ENCODE data around the gene SMG6. TPM values are rescaled to one million over a fixed set of nuclear protein-coding genes. Genes with fewer than 3 reads are reported as not detected.

The SMG6 gene
- total and polyA plus RNA-seq, 2 of the 13 experiments (the other 11 are each of a cell fraction or from before 2014, with no cell fraction given): 4.6 to 14.6 TPM

- TF ChIP-seq ZNF691 (CRISPR knock-in tag; IDR thresholded peaks at IDR 0.05; ENCODE audit: borderline replicate concordance, low read depth): peak; percentile 75; the same call in 1 of the 2 replicates
- peak; percentile 77; the same call in 1 of the 2 replicates for TF ChIP-seq TARDBP (CRISPR knock-in tag; IDR thresholded peaks at IDR 0.05)
- TF ChIP-seq SRF (IDR thresholded peaks at IDR 0.05; ENCODE audit: low read depth, low read length): peak; percentile 47; the same call in 1 of the 2 replicates
- TF ChIP-seq, protein P1, sequence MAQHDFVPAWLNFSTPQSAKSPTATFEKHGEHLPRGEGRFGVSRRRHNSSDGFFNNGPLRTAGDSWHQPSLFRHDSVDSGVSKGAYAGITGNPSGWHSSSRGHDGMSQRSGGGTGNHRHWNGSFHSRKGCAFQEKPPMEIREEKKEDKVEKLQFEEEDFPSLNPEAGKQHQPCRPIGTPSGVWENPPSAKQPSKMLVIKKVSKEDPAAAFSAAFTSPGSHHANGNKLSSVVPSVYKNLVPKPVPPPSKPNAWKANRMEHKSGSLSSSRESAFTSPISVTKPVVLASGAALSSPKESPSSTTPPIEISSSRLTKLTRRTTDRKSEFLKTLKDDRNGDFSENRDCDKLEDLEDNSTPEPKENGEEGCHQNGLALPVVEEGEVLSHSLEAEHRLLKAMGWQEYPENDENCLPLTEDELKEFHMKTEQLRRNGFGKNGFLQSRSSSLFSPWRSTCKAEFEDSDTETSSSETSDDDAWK (CRISPR knock-in tag; IDR thresholded peaks at IDR 0.05): no peak
- peak; percentile 63; the same call in 1 of the 2 replicates for TF ChIP-seq ZNF317 (CRISPR knock-in tag; IDR thresholded peaks at IDR 0.05)
- TF ChIP-seq ZNF335 (CRISPR knock-in tag; IDR thresholded peaks at IDR 0.05): no peak
- no peak for TF ChIP-seq GATAD1 (CRISPR knock-in tag; IDR thresholded peaks at IDR 0.05)
- peak; percentile 57 for TF ChIP-seq ZNF781 (CRISPR knock-in tag; IDR thresholded peaks at IDR 0.05; ENCODE audit: borderline replicate concordance, not compliant biosample characterization)
- TF ChIP-seq ZBTB25 (CRISPR knock-in tag; IDR thresholded peaks at IDR 0.05): peak; percentile 49; the same call in 1 of the 2 replicates
- TF ChIP-seq THAP11 (CRISPR knock-in tag; IDR thresholded peaks at IDR 0.05): peak; percentile 68
- peak; percentile 46 for TF ChIP-seq MNT (IDR thresholded peaks at IDR 0.05)
- no peak for TF ChIP-seq ZNF33A (CRISPR knock-in tag; IDR thresholded peaks at IDR 0.05; ENCODE audit: borderline replicate concordance)
- no peak for TF ChIP-seq KLF9 (CRISPR knock-in tag; IDR thresholded peaks at IDR 0.05; ENCODE audit: low read depth)
- peak; percentile 75 for TF ChIP-seq ERF (CRISPR knock-in tag; IDR thresholded peaks at IDR 0.05)
- TF ChIP-seq GABPA (IDR thresholded peaks at IDR 0.05; ENCODE audit: low read depth, low read length): no peak
- 0 out of 2 replicates have a peak, but pooled peaks have one; percentile 30 for TF ChIP-seq GABPA (CRISPR knock-in tag; IDR thresholded peaks at IDR 0.05; ENCODE audit: low read depth)
- 0 out of 2 replicates have a peak, but pooled peaks have one; percentile 22 for TF ChIP-seq PHF8 (CRISPR knock-in tag; IDR thresholded peaks at IDR 0.05)
- no peak for TF ChIP-seq PCBP1 (IDR thresholded peaks at IDR 0.05; ENCODE audit: borderline replicate concordance, low read depth, low read length)
- no peak for TF ChIP-seq SP4 (CRISPR knock-in tag; IDR thresholded peaks at IDR 0.05)
- no peak for TF ChIP-seq MAFF (IDR thresholded peaks at IDR 0.05; ENCODE audit: low read depth, low read length)
Measured at GRCh38 chr17:2174468-2175293, 128.9 kb downstream of the SMG6 start (continued).

Data from HepG2 (cell line).